Measurements from ENCODE around the gene ZNF462. TPM values are rescaled to one million over a fixed set of nuclear protein-coding genes. Genes with fewer than 3 reads are reported as not detected.

Gene ZNF462
- total and polyA plus RNA-seq, 2 of the 13 experiments (the other 11 are each of a cell fraction or from before 2014, with no cell fraction given): not detected

DNA sequence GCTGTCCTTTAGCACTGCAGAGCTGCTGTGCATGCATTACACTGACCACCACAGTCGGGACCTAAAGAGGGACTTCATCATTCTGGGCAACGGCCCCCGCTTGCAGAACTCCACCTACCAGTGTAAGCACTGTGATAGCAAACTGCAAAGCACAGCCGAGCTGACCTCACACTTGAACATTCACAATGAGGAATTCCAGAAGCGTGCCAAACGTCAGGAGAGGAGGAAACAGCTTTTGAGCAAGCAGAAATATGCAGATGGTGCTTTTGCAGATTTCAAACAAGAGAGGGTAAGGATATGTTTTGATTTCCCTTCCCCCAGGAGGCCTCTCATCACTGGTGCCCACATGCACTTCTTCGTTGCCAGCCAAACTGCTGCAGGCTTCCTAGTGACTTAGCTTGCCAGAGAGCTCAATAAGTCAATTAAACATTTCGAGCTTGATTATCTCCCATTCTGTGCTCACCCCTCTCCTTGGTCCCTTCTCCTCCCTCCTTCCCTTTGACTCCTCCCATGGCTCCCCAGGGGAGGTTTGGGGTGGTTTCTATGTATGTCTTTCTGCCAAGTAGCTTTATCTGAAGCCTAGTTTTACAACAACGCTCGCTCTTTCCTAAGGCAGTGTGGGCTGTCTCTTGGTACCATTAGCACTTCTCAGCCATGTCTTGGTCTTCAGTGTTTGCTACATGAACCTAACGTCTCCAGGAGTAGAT is 66.7 kb downstream of the ZNF462 start (continued):
- TF ChIP-seq LCORL (IDR thresholded peaks at IDR 0.05) (no peak), LCORL (CRISPR knock-in tag; IDR thresholded peaks at IDR 0.05) (no peak)

DNA sequence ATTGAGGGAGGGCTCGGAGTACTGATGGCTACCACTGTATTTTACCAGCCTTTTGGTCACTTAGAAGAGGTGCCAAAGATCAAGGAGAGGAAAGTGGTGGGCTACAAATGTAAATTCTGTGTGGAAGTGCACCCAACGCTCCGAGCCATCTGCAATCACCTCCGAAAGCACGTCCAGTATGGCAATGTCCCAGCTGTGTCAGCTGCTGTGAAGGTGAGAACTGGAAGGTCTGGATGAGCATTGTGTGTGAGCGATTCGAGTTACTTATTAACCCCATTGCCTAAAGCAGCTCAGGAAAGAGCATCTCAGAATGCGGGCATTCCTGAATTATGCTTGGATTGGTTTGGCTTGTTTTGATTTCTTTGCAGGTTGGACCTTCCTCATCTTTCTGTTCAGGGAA is 67.5 kb downstream of the ZNF462 start:
- Histone ChIP-seq H3K4me2 (ENCODE audit: low read depth, low read length) (no peak overlapping the region), H3K9ac (ENCODE audit: insufficient read depth, low read depth, low read length) (no peak overlapping the region), H3K4me1 (ENCODE audit: insufficient read depth, low read length) (0 out of 2 replicates have a peak, but pooled peaks cover 5% of the 10 kb centered on the region), H3K4me3 (replicated peaks in 1 of 3; ENCODE audit: insufficient read depth in 1 of 3, low read depth in 2 of 3, low read length in 3 of 3) (no peak overlapping the region), H3K79me2 (ENCODE audit: insufficient read depth, low read length) (no peaks in the 10 kb centered on the region), H3K27ac (ENCODE audit: extremely low read length, insufficient read depth, low read length) (no peak overlapping the region), H2AFZ (ENCODE audit: low read length) (no peak overlapping the region), H3K9me3 (ENCODE audit: low read length) (no peaks in the 10 kb centered on the region), H3K36me3 (replicated peaks in 1 of 2; ENCODE audit: control insufficient read depth in 1 of 2, insufficient read depth in 2 of 2, low read length in 2 of 2) (no peaks in the 10 kb centered on the region), H3K27me3 (ENCODE audit: control insufficient read depth in 1 of 2, insufficient read depth in 2 of 2, low read length in 2 of 2) (peaks cover 0 to 2% of the 10 kb centered on the region in 2 experiments; a peak in 1 of 5 replicates), H4K20me1 (ENCODE audit: insufficient read depth, low read length) (no peaks in the 10 kb centered on the region)
- in situ Hi-C loops (cut with HindIII; ENCODE audit: extremely low pct_ligation_motif_present, low pct_unique_long_range_greater_than_20kb) (no loop called here), intact Hi-C loops (cut with micrococcal nuclease; ENCODE audit: unreplicated experiment) (no loop called here)
- ChIA-PET POLR2A (no interaction called here), CTCF (ENCODE audit: low intra/inter-chr PET ratio, low total read pairs) (no interaction called here)
- no TSS peak for BruUV-seq (replicated peaks)
- ATAC-seq: peak; percentile 71
- no peak for FAIRE-seq
- 3% methylated on average over 5 of the region's 8 CpGs for WGBS (ENCODE audit: low lambda C conversion rate)
- DNase-seq (ENCODE audit: low spot score): no peak
- TF ChIP-seq SRSF4 (IDR thresholded peaks at IDR 0.05; ENCODE audit: low read depth, low read length, poor library complexity, severe bottlenecking) (no peak), ZNF839 (CRISPR knock-in tag; IDR thresholded peaks at IDR 0.05; ENCODE audit: borderline replicate concordance) (no peak), HOXD1 (CRISPR knock-in tag; IDR thresholded peaks at IDR 0.05) (no peak), FOSL1 (CRISPR knock-in tag; IDR thresholded peaks at IDR 0.05; ENCODE audit: borderline replicate concordance) (no peak), ZNF605 (CRISPR knock-in tag; IDR thresholded peaks at IDR 0.05) (no peak), ZNF749 (CRISPR knock-in tag; IDR thresholded peaks at IDR 0.05; ENCODE audit: borderline replicate concordance) (no peak), SP5 (CRISPR knock-in tag; IDR thresholded peaks at IDR 0.05; ENCODE audit: borderline replicate concordance, low read depth) (no peak), STAG1 (CRISPR knock-in tag; IDR thresholded peaks at IDR 0.05) (no peak), FIP1L1 (IDR thresholded peaks at IDR 0.05; ENCODE audit: borderline replicate concordance, insufficient read depth, low read depth, low read length) (no peak), ZFP62 (CRISPR knock-in tag; IDR thresholded peaks at IDR 0.05) (no peak), NR2F1 (CRISPR knock-in tag; IDR thresholded peaks at IDR 0.05) (no peak)
- TF ChIP-seq, protein P1, sequence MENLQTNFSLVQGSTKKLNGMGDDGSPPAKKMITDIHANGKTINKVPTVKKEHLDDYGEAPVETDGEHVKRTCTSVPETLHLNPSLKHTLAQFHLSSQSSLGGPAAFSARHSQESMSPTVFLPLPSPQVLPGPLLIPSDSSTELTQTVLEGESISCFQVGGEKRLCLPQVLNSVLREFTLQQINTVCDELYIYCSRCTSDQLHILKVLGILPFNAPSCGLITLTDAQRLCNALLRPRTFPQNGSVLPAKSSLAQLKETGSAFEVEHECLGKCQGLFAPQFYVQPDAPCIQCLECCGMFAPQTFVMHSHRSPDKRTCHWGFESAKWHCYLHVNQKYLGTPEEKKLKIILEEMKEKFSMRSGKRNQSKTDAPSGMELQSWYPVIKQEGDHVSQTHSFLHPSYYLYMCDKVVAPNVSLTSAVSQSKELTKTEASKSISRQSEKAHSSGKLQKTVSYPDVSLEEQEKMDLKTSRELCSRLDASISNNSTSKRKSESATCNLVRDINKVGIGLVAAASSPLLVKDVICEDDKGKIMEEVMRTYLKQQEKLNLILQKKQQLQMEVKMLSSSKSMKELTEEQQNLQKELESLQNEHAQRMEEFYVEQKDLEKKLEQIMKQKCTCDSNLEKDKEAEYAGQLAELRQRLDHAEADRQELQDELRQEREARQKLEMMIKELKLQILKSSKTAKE (CRISPR knock-in tag; IDR thresholded peaks at IDR 0.05; ENCODE audit: borderline replicate concordance): no peak
- TF ChIP-seq, protein P2, sequence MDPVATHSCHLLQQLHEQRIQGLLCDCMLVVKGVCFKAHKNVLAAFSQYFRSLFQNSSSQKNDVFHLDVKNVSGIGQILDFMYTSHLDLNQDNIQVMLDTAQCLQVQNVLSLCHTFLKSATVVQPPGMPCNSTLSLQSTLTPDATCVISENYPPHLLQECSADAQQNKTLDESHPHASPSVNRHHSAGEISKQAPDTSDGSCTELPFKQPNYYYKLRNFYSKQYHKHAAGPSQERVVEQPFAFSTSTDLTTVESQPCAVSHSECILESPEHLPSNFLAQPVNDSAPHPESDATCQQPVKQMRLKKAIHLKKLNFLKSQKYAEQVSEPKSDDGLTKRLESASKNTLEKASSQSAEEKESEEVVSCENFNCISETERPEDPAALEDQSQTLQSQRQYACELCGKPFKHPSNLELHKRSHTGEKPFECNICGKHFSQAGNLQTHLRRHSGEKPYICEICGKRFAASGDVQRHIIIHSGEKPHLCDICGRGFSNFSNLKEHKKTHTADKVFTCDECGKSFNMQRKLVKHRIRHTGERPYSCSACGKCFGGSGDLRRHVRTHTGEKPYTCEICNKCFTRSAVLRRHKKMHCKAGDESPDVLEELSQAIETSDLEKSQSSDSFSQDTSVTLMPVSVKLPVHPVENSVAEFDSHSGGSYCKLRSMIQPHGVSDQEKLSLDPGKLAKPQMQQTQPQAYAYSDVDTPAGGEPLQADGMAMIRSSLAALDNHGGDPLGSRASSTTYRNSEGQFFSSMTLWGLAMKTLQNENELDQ (CRISPR knock-in tag; IDR thresholded peaks at IDR 0.05; ENCODE audit: borderline replicate concordance): no peak
